CD14-positive monocyte (primary cell): ENCODE results near the gene CALR3. TPM values are rescaled to one million over a fixed set of nuclear protein-coding genes. Genes with fewer than 3 reads are reported as not detected.

ENCODE experiments used
- DNase-seq, 3 donors: peaks; one replicate each; pipeline ENCODE4 v3.0.0-alpha.2; 2011 to 2022
- H2AFZ ChIP-seq: 2 replicates; pipeline ENCODE4 v1.6.0; 2012; ENCODE audit warnings: mild to moderate bottlenecking, low read depth, low read length, inconsistent platforms; ENCODE audit not compliant: insufficient read depth, poor library complexity, severe bottlenecking
- H3K27ac ChIP-seq, 2 donors: 1 replicate in 1 of 2; 2 replicates in 1 of 2; pipeline ENCODE4 v1.5.1; 2012 to 2013; ENCODE audit warnings: low read length in 2 of 2, control low read depth in 1 of 2, inconsistent platforms in 1 of 2, low read depth in 1 of 2, mild to moderate bottlenecking in 1 of 2
- H3K27me3 ChIP-seq, 2 donors: one replicate each; pipeline versions ENCODE4 v1.6.0 to v1.6.1; 2011 to 2013; ENCODE audit warnings: low read length in 2 of 2; ENCODE audit not compliant: control insufficient read depth in 2 of 2, insufficient read depth in 2 of 2
- H3K36me3 ChIP-seq, 2 donors: replicated peaks in 1 of 2; 1 replicate in 1 of 2; 2 replicates in 1 of 2; pipeline versions ENCODE4 v1.5.1 to v1.6.1; 2012 to 2013; ENCODE audit warnings: low read length in 2 of 2, control low read depth in 1 of 2, inconsistent platforms in 1 of 2, mild to moderate bottlenecking in 1 of 2; ENCODE audit not compliant: insufficient read depth in 2 of 2, control insufficient read depth in 1 of 2
- H3K4me1 ChIP-seq, 2 donors: 1 replicate in 1 of 2; 2 replicates in 1 of 2; pipeline versions ENCODE4 v1.5.1 to v1.6.1; 2012 to 2013; ENCODE audit warnings: low read length in 2 of 2, control low read depth in 1 of 2, inconsistent platforms in 1 of 2, mild to moderate bottlenecking in 1 of 2, moderate library complexity in 1 of 2; ENCODE audit not compliant: insufficient read depth in 2 of 2, control insufficient read depth in 1 of 2
- H3K4me2 ChIP-seq: replicated peaks from 2 replicates; pipeline ENCODE3; 2012; ENCODE audit warnings: low read length, moderate library complexity, mild to moderate bottlenecking; ENCODE audit not compliant: poor library complexity, severe bottlenecking; ENCODE audit errors: extremely low read depth
- H3K4me3 ChIP-seq, 3 experiments: fragments of 200-600 bp in 1 of 3; sonication (generic) in 1 of 3; replicated peaks in 1 of 3; 1 replicate in 2 of 3; 2 replicates in 1 of 3; pipeline ENCODE4 v1.5.1; 2011 to 2013; ENCODE audit warnings: low read length in 3 of 3, mild to moderate bottlenecking in 3 of 3, control low read depth in 2 of 3, low read depth in 2 of 3, inconsistent platforms in 1 of 3, moderate library complexity in 1 of 3
- H3K79me2 ChIP-seq: 2 replicates; pipeline ENCODE4 v1.6.0; 2012; ENCODE audit warnings: mild to moderate bottlenecking, control low read depth, inconsistent platforms, low read length, moderate library complexity; ENCODE audit not compliant: insufficient read depth
- H3K9ac ChIP-seq: 2 replicates; pipeline ENCODE4 v1.6.0; 2017; ENCODE audit warnings: low read length, mild to moderate bottlenecking; ENCODE audit not compliant: insufficient read depth, poor library complexity, severe bottlenecking
- H3K9me3 ChIP-seq, 2 donors: replicated peaks in 1 of 2; 1 replicate in 1 of 2; 2 replicates in 1 of 2; pipeline versions ENCODE4 v1.5.1 to v1.6.1; 2012 to 2013; ENCODE audit warnings: low read length in 2 of 2, control low read depth in 1 of 2; ENCODE audit not compliant: control insufficient read depth in 1 of 2, insufficient read depth in 1 of 2
- H4K20me1 ChIP-seq: 2 replicates; pipeline ENCODE4 v1.6.0; 2012; ENCODE audit warnings: mild to moderate bottlenecking, low read length, control low read depth, moderate library complexity; ENCODE audit not compliant: insufficient read depth
- H3K27ac Mint-ChIP-seq, 7 donors: one replicate each; pipeline ENCODE4 v1.8.0; 2020; ENCODE audit warnings: mild to moderate bottlenecking in 7 of 7, mixed read lengths in 7 of 7, moderate library complexity in 6 of 7, inconsistent platforms in 2 of 7
- H3K27me3 Mint-ChIP-seq, 3 donors: one replicate each; pipeline ENCODE4 v1.8.0; 2021 to 2022; ENCODE audit warnings: low read depth in 3 of 3, mild to moderate bottlenecking in 3 of 3, mixed read lengths in 3 of 3, moderate library complexity in 3 of 3, inconsistent platforms in 1 of 3
- H3K36me3 Mint-ChIP-seq, 2 donors: one replicate each; pipeline ENCODE4 v1.8.0; 2020; ENCODE audit warnings: mixed read lengths in 2 of 2, inconsistent platforms in 1 of 2, mild to moderate bottlenecking in 1 of 2
- H3K4me1 Mint-ChIP-seq: one replicate; pipeline ENCODE4 v1.8.0; 2020; ENCODE audit warnings: mild to moderate bottlenecking, mixed read lengths
- H3K4me3 Mint-ChIP-seq, 2 donors: one replicate each; pipeline ENCODE4 v1.8.0; 2020; ENCODE audit warnings: mild to moderate bottlenecking in 2 of 2, mixed read lengths in 2 of 2, moderate library complexity in 1 of 2
- H3K9me3 Mint-ChIP-seq, 7 donors: one replicate each; pipeline ENCODE4 v1.8.0; 2020 to 2022; ENCODE audit warnings: mixed read lengths in 7 of 7, mild to moderate bottlenecking in 6 of 7, moderate library complexity in 6 of 7, inconsistent platforms in 2 of 7
- WGBS: methylation state at CpG from one replicate; pipeline ENCODE4 v1.1.5; 2013; ENCODE audit warnings: missing lambda C conversion rate; ENCODE audit not compliant: insufficient coverage; 5-methylcytosine and 5-hydroxymethylcytosine counted together
- intact Hi-C, 2 donors: fragments of 100-400 bp; cut with micrococcal nuclease; formaldehyde crosslinking; loops; one replicate each; pipeline versions ENCODE4 v1.15.0 to v1.15.1; 2023
- polyA plus RNA-seq, 3 donors: library from polyadenylated mRNA; depleted of rRNA in 1 of 3; unstranded in 2 of 3; stranded (reverse) in 1 of 3; fragments of 300-500 nt in 2 of 3; fragments of >200 nt in 1 of 3; fragmentation: Illumina TruSeq in 2 of 3; gene quantifications; 1 replicate in 2 of 3; 2 replicates in 1 of 3; pipeline ENCODE4 v1.2.3, GENCODE V29; 2012 to 2021
- TF ChIP-seq, protein P1 (sequence below): fragments of 200-600 bp; IDR thresholded peaks from one replicate; pipeline ENCODE4 v1.8.0; 2022; ENCODE audit warnings: antibody characterized with exemption, mild to moderate bottlenecking

Gene CALR3
- polyA plus RNA-seq, 3 donors: not detected

DNA sequence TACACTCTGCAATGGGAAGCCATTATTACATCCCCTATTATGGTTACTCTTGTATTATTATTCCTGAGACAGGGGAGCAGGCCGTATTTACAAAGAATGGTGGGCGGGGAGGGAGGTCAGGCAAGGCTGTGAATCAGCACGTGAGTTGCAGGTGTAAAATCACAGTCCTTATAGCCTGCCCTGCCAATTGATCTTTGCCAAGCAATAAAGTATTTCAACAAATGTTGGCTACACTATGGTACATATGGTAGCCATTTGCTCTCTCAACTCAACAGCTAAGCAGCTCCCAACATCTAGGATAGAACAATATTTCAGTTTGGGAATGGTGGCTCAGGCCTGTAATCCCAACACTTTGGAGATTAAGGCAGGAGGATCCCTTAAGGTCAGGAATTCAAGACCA lies 36.3 kb downstream of the CALR3 start:
- no peak overlapping the region for H3K4me3 Mint-ChIP-seq
- intact Hi-C loops: no loop called here
- no peaks in the 10 kb centered on the region for H3K27me3 ChIP-seq
- no peak overlapping the region for H3K27ac Mint-ChIP-seq
- WGBS: no CpG with 5 or more reads among the region's 3 CpGs
- no peak overlapping the region for H3K4me3 ChIP-seq
- TF ChIP-seq, protein P1, sequence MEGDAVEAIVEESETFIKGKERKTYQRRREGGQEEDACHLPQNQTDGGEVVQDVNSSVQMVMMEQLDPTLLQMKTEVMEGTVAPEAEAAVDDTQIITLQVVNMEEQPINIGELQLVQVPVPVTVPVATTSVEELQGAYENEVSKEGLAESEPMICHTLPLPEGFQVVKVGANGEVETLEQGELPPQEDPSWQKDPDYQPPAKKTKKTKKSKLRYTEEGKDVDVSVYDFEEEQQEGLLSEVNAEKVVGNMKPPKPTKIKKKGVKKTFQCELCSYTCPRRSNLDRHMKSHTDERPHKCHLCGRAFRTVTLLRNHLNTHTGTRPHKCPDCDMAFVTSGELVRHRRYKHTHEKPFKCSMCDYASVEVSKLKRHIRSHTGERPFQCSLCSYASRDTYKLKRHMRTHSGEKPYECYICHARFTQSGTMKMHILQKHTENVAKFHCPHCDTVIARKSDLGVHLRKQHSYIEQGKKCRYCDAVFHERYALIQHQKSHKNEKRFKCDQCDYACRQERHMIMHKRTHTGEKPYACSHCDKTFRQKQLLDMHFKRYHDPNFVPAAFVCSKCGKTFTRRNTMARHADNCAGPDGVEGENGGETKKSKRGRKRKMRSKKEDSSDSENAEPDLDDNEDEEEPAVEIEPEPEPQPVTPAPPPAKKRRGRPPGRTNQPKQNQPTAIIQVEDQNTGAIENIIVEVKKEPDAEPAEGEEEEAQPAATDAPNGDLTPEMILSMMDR: no peak
- no peaks in the 10 kb centered on the region for H3K9me3 ChIP-seq
- H3K9ac ChIP-seq: no peak overlapping the region
- peaks cover 12 to 23% of the 10 kb centered on the region in 2 donors for H3K36me3 Mint-ChIP-seq
- H4K20me1 ChIP-seq: peaks cover 93% of the 10 kb centered on the region
- peaks cover 17 to 25% of the 10 kb centered on the region in 2 donors for H3K4me1 ChIP-seq
- H2AFZ ChIP-seq: no peak overlapping the region
- H3K36me3 ChIP-seq: peaks cover 4 to 5% of the 10 kb centered on the region in 2 donors
- DNase-seq: no peak
- peaks cover 0 to 2% (median 0%) of the 10 kb centered on the region in 3 donors for H3K27me3 Mint-ChIP-seq
- H3K4me1 Mint-ChIP-seq: peaks cover 53% of the 10 kb centered on the region
- no peaks in the 10 kb centered on the region for H3K9me3 Mint-ChIP-seq
- no peak overlapping the region for H3K27ac ChIP-seq
- peaks cover 99% of the 10 kb centered on the region for H3K79me2 ChIP-seq
- H3K4me2 ChIP-seq: no peak overlapping the region

DNA sequence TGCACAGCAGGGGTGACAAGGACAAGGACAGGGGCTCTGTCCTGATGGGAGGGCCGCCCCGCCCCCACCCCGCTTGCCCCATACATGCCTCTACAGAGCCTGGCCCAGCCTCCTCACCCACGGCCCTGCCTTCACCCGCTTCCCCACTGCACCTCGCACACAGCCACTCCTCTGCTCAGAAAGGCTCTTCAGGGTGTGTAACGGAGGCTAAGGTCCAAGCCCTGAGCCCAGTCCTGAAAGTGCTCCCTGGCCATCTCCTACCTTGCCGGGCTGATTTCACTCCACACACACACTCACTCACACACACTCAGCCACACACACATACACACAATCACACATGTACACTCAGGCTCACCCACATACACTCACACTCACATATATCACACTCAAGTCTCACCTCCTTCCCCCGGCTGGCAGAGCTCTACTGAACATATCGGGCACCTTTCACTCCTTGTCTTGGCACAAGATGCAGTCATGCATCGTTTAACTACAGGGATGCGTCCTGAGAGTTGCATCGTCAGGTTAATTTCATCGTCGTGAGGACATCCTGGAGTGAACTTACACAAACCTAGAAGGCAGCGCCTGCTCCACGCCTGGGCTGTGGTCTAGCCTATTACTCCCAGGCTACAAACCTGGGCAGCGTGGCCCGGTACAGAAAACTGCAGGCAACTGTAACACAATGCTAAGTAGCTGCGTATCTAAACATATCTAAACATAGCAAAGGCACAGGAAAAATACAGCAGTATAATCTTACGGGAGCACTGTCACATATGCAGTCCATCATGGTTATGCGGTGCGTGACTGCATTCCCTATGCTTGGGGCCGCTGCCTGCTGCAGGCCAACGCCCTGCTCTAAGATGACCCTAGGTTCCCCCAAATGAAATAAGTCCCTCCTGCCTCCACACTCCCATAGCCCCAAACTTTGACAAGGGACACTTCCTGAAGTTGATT lies 37.3 kb downstream of the CALR3 start:
- H3K27me3 Mint-ChIP-seq: peaks cover 0 to 2% (median 0%) of the 10 kb centered on the region in 3 donors
- Histone ChIP-seq H3K4me2 (no peak overlapping the region), H3K9ac (peak overlapping the region; percentile 43), H3K36me3 (peaks cover 4 to 5% of the 10 kb centered on the region in 2 donors), H3K79me2 (peaks cover 99% of the 10 kb centered on the region), H3K27me3 (no peaks in the 10 kb centered on the region), H2AFZ (no peak overlapping the region), H3K27ac (no peak overlapping the region), H3K4me3 (no peak overlapping the region), H3K9me3 (no peaks in the 10 kb centered on the region), H4K20me1 (peaks cover 93% of the 10 kb centered on the region), H3K4me1 (peaks cover 17 to 25% of the 10 kb centered on the region in 2 donors)
- H3K36me3 Mint-ChIP-seq: peaks cover 12 to 19% of the 10 kb centered on the region in 2 donors
- H3K4me1 Mint-ChIP-seq: peaks cover 59% of the 10 kb centered on the region
- no peaks in the 10 kb centered on the region for H3K9me3 Mint-ChIP-seq
- no peak for DNase-seq
- intact Hi-C loops: no loop called here
- TF ChIP-seq, protein P1: no peak
- H3K27ac Mint-ChIP-seq: peak overlapping the region in 3 of 7 donors; percentile 8 to 37 (median 27)
- peak overlapping the region in 1 of 2 donors; percentile 16 for H3K4me3 Mint-ChIP-seq
- WGBS: 93% methylated on average over 17 of the region's 25 CpGs
